COLO829 (cell line): ENCODE measurements around the gene AMBRA1.
"Not testable (repeated sequence)": the region's sequence is repeated elsewhere in the genome, so short reads cannot be mapped to it uniquely, and the experiment has no call there.

Source experiments
- DNase-seq: peaks from one replicate; pipeline ENCODE4 v3.0.0; 2012; ENCODE audit warnings: low spot score

The AMBRA1 gene

DNA sequence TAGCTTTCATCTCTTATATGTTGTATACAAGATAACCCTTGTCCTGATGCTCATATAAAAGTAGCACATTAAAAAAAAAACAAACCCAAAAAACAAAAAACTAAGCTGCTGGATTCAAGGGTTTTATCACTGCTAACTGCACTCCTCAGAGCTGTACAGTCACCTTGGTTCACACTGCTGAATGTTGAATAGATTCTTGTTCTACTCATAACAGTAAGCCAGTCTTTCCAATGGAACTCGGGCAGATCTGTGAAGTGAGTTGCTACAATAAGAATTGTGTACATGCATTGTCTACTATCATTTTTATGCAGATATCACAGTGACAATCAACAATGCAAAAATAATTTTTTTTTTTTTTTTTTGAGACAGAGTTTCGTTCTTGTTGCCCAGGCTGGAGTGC, 18.5 kb upstream of the AMBRA1 start:
- DNase-seq = no peak

DNA sequence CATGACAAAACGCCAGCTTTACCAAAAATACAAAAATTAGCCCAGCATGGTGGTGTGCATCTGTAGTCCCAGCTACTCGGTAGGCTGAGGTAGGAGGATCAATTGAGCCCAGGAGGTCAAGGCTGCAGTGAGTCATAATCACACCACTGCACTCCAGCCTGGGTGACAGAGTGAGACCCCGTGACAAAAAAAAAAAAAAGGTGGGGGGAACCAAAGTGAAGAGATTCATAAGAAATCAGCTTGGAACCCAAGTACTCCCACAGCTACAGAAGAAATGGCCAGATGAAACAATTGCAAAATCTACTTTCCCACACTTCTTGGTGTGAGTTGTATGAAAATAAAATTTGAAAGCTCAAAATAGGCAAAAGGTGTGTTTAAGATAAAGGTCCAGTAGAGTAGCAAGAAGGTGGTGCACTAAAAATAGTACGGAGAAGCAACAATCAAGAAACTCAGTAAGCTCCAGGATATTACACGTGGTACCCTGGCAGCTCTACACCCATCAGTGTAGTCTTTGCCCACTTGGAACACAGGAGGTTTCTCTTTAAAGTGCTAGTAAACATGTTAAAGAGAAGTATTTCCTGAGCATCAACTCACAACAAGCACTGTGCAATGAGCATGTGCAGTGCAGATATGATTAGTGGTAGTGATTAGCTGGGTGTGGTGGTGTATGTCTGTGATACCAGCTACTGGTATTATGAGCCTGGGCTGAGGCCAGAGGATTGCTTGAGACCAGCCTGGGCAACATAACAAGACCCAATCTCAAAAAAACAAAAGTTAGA, 17.9 kb upstream of the AMBRA1 start:
- DNase-seq = no peak

DNA sequence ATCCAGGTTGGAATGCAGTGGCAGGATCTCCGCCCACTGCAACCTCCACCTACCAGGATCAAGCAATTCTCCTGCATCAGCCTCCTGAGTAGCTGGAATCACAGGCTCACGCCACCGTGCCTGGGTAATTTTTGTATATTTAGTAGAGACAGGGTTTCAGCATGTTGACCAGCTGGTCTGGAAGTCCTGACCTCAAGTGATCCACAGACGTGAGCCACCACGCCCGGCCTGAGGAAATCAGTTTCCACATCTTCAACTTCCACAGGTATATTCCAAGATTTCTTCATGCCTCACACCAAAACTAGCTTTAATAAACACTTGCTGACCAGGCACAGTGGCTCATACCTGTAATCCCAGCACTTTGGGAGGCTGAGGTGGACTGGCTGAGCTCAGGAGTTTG, 15.6 kb upstream of the AMBRA1 start:
- no peak for DNase-seq

DNA sequence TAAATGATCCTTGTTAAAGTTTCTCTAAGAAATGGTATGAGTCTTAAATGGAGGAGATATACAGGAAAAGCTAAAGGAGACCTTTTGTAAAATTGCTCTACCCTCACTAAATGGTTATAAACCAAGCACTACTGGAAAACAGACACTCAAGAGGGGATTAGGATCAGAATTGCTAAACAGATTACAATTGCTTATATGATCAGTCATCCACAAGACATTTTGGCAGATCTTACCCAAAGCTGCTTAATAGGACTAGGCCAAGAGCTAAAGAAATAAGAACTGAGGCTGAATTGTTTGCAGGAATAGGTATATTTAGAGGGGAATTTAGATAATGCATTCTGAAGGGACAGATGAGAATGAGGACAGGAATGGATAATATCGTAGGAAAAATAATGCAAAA, 13.7 kb upstream of the AMBRA1 start:
- DNase-seq = no peak

DNA sequence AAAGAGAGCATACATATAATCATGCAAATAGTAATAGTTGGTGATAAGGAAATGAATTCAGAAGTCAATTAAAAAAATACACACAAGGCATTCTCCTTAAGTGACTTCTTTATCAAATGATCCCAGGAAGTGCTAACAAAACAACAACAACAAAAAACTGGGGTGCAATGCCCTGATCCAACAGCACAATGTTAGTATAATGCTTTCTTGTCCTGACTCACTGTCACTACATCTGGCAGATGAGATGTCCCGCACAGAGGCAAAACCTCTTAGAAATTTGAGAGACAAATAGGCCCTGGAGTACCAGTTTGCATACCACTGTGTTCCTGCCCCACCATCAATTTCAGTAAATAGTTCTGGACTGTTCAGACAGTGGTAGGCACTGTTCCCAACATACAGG, 11.0 kb upstream of the AMBRA1 start:
- DNase-seq = no peak

DNA sequence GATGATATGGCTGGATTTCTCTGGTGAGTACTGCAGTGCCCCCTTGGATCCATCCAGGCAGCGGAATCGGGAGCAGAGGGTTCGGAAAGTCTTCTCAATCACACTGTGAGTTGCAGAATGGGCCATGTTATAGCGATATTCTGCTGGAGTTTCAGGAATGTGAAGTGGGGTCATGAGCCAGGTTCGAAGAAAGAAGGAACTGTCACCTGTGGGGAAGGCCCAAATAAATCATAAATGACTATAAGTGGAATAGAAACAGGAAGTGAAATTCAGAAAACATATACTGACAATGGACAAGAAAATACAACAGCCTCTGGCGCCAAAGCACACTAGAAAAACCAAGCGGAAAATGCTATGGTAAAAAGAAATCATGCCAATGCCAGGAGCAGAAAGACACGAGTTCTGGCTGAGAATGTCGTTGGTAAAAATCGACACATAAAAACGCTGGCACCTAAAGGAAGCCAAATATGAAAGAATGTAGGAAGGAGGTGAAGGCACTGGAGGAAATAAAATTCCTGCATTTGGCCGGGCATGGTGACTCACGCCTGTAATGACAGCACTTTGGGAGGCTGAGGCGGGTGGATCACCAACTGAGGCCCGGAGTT, 10.0 kb upstream of the AMBRA1 start:
- no peak for DNase-seq

DNA sequence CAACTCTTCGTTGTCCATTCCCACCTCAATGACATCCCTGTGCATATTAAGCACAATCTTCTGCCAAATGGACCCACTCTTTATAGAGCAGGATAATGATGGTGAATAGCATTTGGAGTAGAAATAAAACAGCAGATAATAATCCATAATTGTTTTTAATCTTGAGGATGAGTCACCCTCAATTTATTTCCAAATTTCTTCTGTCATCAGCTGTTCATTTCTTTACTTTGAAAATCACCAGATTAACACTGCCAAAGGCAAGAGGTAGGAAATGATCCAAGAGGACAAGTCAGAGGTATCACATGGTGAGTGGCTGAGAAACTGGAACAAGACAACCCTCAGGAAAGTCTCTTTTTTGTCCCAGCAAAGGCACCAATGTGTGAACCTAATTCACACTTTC, 7.3 kb upstream of the AMBRA1 start:
- DNase-seq = no peak

DNA sequence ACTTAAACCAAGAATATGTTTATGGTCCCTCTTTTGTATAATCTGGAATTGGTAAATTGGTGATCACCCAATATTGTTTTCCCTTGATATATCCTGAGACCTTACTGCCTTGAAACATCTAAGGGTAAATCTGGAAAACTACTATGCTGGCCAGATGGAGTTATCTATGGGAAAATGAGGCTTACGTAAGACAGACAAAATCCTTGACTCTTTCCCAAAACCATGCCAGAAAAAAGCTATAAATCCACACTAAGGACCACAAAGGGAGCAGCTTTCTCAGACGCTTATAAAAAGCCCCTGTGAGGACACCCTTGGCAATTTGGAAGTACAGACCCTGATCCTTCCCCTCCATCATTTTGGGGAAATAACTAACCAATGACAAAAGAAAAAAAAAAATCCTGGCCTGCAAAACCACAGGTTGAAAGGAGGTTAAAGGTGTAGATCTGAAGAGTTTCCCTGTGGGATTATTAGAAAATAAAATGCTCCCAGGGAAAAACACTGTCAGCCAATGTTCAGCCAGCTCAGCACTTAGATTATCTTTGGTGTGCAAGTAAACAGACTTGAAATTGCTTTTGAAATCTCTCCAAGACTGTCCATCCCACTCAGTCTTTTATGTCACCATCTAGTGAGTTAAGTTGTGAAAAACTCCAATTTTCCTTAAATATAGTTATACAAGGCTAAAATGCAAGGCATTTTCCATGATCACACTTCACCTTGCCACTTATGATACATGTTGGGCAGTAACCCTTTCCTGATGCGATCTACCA, 6.6 kb upstream of the AMBRA1 start:
- DNase-seq = no peak

DNA sequence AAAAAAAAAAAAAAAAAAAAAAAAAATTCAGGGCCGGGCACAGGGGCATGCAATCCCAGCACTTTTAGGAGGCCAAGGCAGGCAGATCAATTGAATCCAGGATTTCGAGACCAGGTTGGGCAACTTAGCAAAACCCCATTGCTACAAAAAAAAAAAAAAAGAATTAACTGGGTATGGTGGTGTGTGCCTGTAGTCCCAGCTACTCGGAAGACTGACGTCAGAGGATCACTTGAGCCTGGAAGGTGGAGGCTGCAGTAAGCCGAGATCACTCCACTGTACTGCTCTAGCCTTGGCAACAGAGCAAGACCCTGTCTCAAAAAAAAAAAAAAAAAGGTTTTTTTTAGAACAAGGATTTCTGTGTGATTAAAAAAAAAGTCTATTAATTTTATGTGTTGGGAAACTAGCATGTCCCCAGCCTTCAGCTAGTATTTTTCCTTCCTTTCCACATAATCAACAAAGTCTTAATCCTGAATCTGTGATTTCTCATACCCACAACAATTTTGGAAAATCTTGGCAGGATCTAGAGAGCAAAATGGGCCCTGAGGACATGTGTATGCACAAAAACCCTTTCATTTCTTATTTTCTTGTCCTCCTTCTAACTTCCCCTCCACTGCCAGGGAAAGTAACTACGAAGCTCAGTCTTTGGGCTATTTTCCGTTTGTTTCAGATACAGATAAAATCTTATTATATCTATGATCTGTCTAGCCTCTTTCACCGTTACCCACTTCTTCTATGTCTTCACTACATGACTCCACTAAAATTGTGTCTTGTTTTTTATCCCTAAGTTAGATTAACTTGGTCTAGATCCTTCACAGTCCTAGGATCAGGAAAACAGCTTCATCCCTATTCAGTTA, 5.7 kb upstream of the AMBRA1 start:
- DNase-seq = no peak

DNA sequence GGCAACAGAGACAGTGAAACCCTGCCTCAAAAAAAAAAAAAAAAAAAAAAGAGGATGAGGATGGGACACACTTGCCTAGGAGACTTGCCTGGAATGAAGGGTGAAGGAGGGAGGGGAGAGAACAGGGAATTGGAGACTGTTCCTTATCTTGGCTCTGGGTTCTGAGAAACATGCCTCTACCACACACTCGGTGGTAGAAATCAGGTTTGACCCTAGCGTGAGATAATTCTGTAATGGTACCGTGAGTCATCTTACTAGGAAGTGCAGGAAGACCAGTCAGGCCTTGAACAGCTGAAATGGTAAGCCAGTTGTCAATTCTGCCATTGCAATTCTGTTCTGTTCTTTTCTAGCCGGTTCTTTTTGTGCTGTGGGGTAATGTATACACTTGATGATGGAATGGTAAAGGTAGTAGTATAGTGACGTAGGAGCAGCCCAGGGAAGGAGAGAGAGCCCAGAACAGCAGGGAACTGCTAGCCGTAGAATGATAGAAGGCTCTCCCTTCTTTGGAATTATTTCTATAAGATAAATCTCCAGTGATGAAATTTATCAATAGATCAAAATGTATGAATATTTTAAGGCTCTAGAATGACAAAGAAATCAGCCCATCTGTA, 3.9 kb upstream of the AMBRA1 start:
- DNase-seq = no peak

DNA sequence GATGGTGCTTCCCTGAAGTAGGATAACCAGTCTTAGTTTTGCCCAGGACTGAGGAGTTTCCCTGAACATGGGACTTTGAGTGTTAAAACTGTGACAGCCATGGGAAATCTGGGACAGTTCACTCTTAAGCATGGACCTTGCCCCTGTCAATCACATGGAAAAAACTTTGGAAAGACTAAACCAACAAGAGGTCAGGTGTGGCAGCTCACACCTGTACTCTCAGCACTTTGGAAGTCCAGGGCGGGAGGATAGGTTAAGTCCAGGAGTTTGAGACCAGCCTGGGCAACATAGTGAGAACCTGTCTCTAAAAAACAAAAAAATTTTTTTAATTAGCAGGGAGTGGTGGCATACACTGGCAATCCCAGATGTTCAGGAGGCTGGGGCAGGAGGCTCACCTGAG, 3.3 kb upstream of the AMBRA1 start:
- DNase-seq = no peak

DNA sequence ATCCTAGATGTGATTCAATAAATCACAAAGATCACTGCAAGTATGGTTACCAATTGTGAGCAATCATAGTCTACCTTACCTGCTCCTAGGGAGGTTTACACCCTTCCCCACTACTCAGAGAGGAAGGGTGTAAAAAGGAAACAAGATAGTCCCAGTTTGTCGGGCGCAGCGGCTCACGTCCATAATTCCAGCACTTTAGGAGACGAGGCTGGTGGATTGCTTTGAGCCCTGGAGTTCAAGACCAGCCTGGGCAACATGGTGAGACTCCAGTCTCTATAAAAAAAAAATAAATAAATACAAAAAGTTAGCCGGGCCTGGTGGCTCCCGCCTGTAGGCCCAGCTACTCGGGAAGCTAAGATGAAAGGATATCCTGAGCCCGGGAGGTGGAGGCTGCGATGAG, 962 bp upstream of the AMBRA1 start:
- no peak for DNase-seq

DNA sequence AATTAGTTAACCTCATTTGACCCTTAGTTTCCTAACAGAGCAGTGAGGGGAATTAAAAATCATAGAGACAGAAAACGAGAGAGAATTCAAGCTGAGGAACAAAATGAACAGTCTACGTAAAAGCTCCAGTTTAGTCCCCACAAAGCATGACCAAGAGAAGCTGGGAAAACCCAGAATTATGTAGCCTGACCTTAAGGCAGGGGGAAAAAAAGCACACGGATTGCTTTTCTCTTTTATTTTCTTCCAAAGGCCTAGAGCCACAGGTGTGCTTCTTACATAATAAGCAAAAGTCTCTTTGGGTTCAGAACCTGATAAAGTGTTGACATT, 514 bp upstream of the AMBRA1 start:
- no peak for DNase-seq

DNA sequence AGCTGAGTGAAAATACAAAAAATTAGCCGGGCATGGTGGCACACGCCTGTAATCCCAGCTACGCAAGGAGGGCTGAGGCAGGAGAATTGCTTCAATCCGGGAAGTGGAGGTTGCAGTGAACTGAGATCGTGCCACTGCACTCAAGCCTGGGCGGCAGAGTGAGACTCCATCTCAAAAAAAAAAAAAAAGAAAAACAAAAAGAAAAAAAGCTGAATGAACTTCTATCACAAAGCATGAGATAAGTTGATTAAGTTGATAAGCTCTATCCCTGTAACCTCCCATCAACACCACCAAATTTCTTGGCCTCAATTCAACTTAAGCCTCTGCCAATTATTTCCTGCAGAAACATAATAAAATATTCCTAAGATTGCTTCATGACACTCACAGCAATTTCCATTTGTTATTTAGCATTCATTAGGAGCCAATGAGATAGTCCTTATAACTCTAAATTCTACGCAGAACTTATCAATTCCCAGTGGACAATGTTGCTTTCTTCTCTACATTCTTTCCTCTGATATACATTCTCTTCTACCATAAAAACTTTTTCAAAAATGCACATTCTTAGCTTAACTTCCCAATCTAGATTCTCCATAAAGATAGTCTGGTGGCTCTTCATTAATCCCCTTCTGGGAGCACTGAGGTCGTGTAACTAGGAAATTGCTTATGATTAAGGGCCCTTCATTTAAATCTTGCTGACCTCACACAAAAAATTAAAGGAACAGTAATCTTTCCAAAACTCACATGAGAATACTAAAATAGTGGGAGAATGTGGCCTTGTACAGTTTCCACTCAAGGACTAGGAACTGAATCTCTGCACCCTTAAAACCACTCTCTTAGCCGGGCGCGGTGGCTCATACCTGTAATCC, 2.9 kb downstream of the AMBRA1 start:
- DNase-seq = no peak

DNA sequence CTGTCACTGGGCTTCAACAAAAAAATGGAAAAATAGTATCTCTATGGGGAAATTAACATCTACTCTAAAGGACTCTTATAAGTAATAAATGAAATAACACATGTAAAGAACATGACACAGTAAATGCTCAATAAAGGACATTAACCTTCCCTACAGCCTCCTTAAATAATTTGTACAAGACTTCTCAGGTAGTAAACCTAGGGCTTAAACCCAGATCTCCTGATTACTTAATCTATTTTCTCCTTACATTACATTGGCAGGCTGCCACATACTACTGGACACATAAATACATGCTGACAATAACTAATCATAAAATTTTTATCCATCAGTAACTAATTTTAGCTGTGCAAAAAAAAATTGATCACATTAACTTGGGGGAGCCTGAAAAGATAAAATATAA, 4.9 kb downstream of the AMBRA1 start:
- DNase-seq = no peak

DNA sequence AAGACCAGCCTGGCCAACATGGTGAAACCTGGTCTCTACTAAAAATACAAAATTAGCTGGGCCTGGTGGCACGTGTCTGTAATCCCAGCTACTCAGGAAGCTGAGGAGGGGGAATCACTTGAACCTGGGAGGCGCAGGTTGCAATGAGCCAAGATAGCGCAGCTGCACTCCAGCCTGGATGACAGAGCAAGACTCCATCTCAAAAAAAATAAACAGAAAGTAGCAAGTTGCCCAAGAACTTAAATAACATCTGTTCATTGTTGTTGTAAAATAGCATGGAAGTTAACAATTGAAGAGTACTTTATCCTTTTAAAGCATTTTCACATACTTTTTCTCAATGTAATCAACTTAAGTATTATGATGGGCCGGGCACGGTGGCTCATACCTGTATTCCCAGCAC, 5.7 kb downstream of the AMBRA1 start:
- DNase-seq = no peak

DNA sequence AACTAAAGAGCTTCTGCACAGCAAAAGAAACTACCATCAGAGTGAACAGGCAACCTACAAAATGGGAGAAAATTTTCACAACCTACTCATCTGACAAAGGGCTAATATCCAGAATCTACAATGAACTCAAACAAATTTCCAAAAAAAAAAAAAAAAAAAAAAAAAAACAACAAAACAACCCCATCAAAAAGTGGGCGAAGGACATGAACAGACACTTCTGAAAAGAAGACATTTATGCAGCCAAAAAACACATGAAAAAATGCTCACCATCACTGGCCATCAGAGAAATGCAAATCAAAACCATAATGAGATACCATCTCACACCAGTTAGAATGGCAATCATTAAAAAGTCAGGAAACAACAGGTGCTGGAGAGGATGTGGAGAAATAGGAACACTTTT, 10.3 kb downstream of the AMBRA1 start:
- DNase-seq = not testable (repeated sequence)

DNA sequence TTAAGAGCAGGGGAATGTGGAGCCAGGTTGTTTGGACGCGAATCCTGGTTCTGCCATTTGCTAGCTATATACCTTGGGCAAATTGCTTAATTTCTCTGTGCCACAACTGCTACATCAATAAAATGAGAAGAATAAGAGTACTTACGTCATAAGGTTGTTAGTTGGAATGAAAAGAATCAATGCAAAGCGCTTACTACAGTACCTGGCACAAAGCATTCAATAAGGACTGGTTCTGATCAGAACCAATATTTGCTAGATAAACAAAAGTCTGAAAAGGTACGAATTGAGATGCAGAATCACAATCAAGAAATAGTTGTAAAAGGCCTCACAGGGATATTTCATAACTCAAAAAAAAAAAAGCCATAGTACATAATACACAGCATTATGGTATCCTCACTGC, 11.2 kb downstream of the AMBRA1 start:
- no peak for DNase-seq

DNA sequence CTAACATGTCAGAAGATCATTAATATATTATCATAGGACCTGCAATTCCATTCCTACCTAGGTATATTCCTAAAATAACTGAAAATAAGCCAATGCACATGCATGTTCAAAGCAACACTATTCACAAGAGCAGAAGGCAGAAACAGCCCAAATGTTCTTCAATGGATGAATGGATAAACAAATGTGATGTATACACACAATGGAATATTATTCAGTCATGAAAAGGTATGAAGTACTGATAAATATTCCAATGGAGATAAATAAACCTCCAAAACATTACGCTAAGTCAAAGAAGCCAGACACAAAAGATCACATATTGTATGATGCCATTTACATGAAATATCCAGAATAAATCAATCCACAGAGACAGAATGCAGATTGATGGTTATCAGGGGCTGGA, 16.8 kb downstream of the AMBRA1 start:
- no peak for DNase-seq

DNA sequence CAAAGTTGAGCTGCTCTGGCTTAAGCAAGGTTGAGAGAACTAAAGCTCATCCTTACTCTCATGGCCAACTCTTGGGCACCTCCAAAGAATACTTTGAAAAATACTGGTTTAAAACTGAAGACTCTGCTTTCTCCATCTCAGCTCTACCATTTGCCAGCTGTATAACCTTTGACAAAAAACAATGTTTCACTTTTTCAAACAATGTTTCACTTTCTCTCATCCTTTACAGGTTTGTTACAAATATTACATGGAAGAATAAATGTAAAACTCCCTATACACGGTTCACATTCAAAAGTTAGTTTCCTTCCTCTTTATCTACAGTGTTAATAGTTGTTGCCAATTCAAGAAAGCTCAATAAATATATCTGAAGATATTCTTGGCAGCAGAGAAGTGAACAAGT, 19.2 kb downstream of the AMBRA1 start:
- no peak for DNase-seq

DNA sequence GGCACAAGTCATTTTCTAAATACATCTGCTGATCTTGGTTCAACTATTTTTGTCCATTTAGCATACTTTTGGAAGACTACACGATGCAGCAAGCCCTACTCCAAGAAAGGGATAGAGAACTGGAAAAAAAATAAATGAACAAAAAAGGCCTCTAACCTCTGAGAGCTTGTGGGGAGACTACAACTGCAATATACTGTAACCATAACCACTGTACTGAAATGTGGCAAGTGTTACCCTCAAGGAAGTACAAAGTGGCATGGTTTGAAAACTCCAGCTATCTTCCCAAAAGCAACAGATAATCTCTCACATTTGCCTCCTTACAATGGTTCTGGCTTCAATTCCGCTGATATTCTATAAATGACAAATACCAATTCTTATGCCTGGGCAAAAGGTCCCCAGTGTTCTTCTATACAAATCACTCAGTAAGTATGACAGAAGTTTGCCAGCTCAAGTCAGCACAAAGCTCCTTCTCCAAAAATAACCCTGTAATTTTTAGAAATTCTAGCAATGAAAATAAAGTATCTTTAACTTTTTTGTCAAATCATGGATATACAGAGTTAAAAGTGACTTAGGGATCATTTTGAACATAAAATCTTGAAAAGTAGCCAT, 22.9 kb downstream of the AMBRA1 start:
- no peak for DNase-seq
